Transverse colon (tissue), 4 donors: ENCODE results near the gene PFKFB2. TPM values are rescaled to one million over a fixed set of nuclear protein-coding genes. Genes with fewer than 3 reads are reported as not detected.

Experiments used
- DNase-seq: peaks from one replicate; pipeline ENCODE4 v3.0.0-alpha.2; 2019
- H3K27ac ChIP-seq, 4 donors: fragments of 200-600 bp; sonication (generic); 2 replicates each; pipeline ENCODE4 v1.5.1; 2016 to 2018; ENCODE audit warnings: inconsistent platforms in 4 of 4
- H3K27me3 ChIP-seq: fragments of 200-600 bp; sonication (generic); 2 replicates; pipeline ENCODE4 v1.5.1; 2017; ENCODE audit warnings: inconsistent platforms
- H3K36me3 ChIP-seq, 4 donors: fragments of 200-600 bp; sonication (generic); 2 replicates each; pipeline ENCODE4 v1.5.1; 2017 to 2019; ENCODE audit warnings: inconsistent platforms in 4 of 4
- H3K4me1 ChIP-seq, 4 donors: fragments of 200-600 bp; sonication (generic); 2 replicates each; pipeline ENCODE4 v1.5.1; 2017 to 2020; ENCODE audit warnings: inconsistent platforms in 4 of 4
- H3K4me3 ChIP-seq, 4 donors: fragments of 200-600 bp; sonication (generic); 1 replicate in 1 of 4; 2 replicates in 3 of 4; pipeline versions ENCODE4 v1.5.1 to v1.6.1; 2017 to 2019; ENCODE audit warnings: inconsistent platforms in 4 of 4
- H3K9me3 ChIP-seq, 2 donors: fragments of 200-600 bp; sonication (generic); 2 replicates each; pipeline ENCODE4 v1.5.1; 2017 to 2019; ENCODE audit warnings: inconsistent platforms in 2 of 2
- EP300 ChIP-seq: sonication (generic); formaldehyde crosslinking; IDR thresholded peaks from one replicate; pipeline ENCODE4 v1.6.1; 2017; ENCODE audit warnings: antibody characterized with exemption, low read depth
- POLR2A ChIP-seq: fragments of 450-650 bp; IDR thresholded peaks from one replicate; pipeline ENCODE4 v1.6.1; 2016; ENCODE audit warnings: antibody characterized with exemption, mild to moderate bottlenecking, moderate library complexity
- POLR2AphosphoS5 ChIP-seq, 3 donors: sonication (generic); formaldehyde crosslinking; IDR thresholded peaks; one replicate each; pipeline ENCODE4 v1.6.1; 2016; ENCODE audit warnings: antibody characterized with exemption in 3 of 3
- WGBS, 2 donors: methylation state at CpG; one replicate each; pipeline ENCODE4 v1.1.5; 2018; ENCODE audit warnings: low coverage in 1 of 2; 5-methylcytosine and 5-hydroxymethylcytosine counted together
- in situ Hi-C, 4 donors: fragments of 200-750 bp; cut with MboI; loops; one replicate each; pipeline versions ENCODE4 v1.15.0 to v1.15.1; 2017; ENCODE audit warnings: low sequenced_read_pairs in 3 of 4, low pct_ligation_motif_present in 1 of 4, low pct_unique_long_range_greater_than_20kb in 1 of 4
- intact Hi-C: fragments of 100-400 bp; cut with DNase I; formaldehyde crosslinking; loops from one replicate; pipeline ENCODE4 v1.15.1; 2023; ENCODE audit warnings: low total_unique reads
- total RNA-seq, 4 donors: library from RNA; depleted of rRNA; stranded (reverse); fragments of >200 nt; gene quantifications; one replicate each; pipeline ENCODE4 v1.1.0, GENCODE V29; 2016
- TF ChIP-seq, protein P1 (sequence below), 5 experiments: fragments of 200-600 bp in 3 of 5; fragments of 450-650 bp in 2 of 5; sonication (generic) in 3 of 5; IDR thresholded peaks; 1 replicate in 2 of 5; 2 replicates in 3 of 5; pipeline ENCODE4 v1.5.1; 2016 to 2017; ENCODE audit warnings: antibody characterized with exemption in 5 of 5, inconsistent platforms in 3 of 5, mild to moderate bottlenecking in 2 of 5, moderate library complexity in 1 of 5

The PFKFB2 gene
- total RNA-seq, 4 donors from 2014 or later = 84.2 to 155 (median 91.1) TPM

DNA sequence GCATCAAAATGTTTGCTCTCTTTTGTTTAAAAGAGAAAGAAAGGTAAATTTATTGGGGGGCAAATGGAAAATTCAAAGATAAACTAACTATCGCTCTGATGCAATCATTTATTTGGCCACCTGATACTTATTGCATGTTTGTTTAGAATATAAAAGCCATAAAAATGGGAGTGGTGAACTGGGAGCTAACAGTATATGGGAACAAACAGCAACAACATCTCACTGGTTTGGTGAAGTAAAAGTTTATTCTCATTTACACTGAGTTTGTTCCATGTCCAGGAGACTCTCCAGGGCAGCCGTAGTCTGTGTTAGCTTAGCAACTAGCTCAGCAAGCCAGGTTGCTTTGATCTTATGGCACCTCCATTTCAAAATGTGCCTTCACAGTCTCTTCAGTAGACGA, 71.3 kb downstream of the PFKFB2 start:
- intact Hi-C loops (no loop called here), in situ Hi-C loops (no loop called here)
- no peaks in the 10 kb centered on the region for H3K27me3 ChIP-seq
- WGBS, 2 donors = 17 to 53% methylated on average over 1 to 3 of the region's 3 CpGs
- H3K4me3 ChIP-seq = no peak overlapping the region
- H3K4me1 ChIP-seq = no peaks in the 10 kb centered on the region
- H3K36me3 ChIP-seq = no peaks in the 10 kb centered on the region
- peaks cover 7 to 12% of the 10 kb centered on the region in 2 donors for H3K9me3 ChIP-seq
- TF ChIP-seq POLR2AphosphoS5 (IDR thresholded peaks at IDR 0.05) (no peak), EP300 (no peak), POLR2A (no peak)
- TF ChIP-seq, protein P1, sequence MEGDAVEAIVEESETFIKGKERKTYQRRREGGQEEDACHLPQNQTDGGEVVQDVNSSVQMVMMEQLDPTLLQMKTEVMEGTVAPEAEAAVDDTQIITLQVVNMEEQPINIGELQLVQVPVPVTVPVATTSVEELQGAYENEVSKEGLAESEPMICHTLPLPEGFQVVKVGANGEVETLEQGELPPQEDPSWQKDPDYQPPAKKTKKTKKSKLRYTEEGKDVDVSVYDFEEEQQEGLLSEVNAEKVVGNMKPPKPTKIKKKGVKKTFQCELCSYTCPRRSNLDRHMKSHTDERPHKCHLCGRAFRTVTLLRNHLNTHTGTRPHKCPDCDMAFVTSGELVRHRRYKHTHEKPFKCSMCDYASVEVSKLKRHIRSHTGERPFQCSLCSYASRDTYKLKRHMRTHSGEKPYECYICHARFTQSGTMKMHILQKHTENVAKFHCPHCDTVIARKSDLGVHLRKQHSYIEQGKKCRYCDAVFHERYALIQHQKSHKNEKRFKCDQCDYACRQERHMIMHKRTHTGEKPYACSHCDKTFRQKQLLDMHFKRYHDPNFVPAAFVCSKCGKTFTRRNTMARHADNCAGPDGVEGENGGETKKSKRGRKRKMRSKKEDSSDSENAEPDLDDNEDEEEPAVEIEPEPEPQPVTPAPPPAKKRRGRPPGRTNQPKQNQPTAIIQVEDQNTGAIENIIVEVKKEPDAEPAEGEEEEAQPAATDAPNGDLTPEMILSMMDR (IDR thresholded peaks at IDR 0.05) = no peak
- no peak for DNase-seq
- H3K27ac ChIP-seq = no peak overlapping the region

DNA sequence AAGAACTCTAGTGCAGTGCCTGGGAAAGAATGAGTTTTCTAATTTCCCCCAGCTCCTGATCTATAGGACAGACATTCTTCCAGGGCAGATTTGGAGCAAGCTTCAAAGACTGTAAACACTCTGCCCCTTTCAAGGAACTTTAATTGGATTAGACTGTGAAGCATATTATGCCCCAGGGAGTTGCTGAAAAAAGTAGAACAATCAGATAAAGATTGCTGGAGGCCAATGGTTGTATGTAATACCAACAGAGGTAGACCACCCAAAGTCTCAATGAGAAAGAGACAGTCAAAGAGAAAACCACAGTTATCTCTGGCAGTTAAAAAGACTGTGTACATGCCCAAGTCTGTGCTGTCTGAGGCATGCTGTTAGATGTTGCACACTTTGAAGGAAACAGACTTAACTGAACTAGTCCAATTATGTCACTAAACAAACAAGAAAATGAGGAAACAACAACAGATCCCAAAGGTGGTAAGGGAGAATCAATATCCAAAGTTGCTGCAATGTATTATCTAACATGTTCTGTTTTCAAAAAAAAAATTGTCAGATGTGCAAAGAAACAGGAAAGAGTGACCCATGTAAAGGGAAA, 75.4 kb downstream of the PFKFB2 start:
- H3K4me1 ChIP-seq = no peaks in the 10 kb centered on the region
- no peak overlapping the region for H3K27ac ChIP-seq
- H3K9me3 ChIP-seq = peaks cover 7 to 12% of the 10 kb centered on the region in 2 donors
- no peak overlapping the region for H3K4me3 ChIP-seq
- DNase-seq = no peak
- H3K27me3 ChIP-seq = no peaks in the 10 kb centered on the region
- no peak for TF ChIP-seq EP300
- TF ChIP-seq, protein P1 (IDR thresholded peaks at IDR 0.05) = no peak
- TF ChIP-seq POLR2AphosphoS5 (IDR thresholded peaks at IDR 0.05) = no peak
- no peak for TF ChIP-seq POLR2A
- in situ Hi-C loops = no loop called here
- intact Hi-C loops = no loop called here
- H3K36me3 ChIP-seq = no peaks in the 10 kb centered on the region

DNA sequence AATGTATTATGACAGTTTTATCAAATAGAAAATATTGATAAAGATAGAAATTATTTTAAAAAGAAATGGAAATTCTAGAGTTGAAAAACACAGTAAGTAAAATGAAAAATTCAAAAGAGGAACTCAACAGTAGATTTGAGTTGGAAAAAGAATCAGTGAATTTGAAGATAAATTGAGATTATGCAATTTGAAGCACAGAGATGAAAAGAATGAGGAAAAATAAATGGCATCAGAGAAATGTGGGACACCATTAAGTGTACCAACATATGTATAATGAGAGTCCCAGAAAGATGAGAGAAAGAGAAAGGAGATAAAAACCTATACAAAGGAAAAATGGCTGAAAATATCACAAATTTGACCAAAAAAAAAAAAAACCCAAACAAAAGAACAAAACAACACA, 76.0 kb downstream of the PFKFB2 start:
- in situ Hi-C loops = no loop called here
- intact Hi-C loops = no loop called here
- H3K27ac ChIP-seq = no peak overlapping the region
- H3K9me3 ChIP-seq = peaks cover 7 to 12% of the 10 kb centered on the region in 2 donors
- no peaks in the 10 kb centered on the region for H3K27me3 ChIP-seq
- TF ChIP-seq EP300 = no peak
- TF ChIP-seq, protein P1 (IDR thresholded peaks at IDR 0.05) = no peak
- no peak for TF ChIP-seq POLR2AphosphoS5 (IDR thresholded peaks at IDR 0.05)
- TF ChIP-seq POLR2A = no peak
- DNase-seq = no peak
- no peak overlapping the region for H3K4me3 ChIP-seq
- H3K4me1 ChIP-seq = no peaks in the 10 kb centered on the region
- no peaks in the 10 kb centered on the region for H3K36me3 ChIP-seq

Other genes with a start within 250 kb of the PFKFB2 start
- not detected for gene IL20, start 187.7 kb upstream of the PFKFB2 start, total RNA-seq
- gene IL24, start 155.8 kb upstream of the PFKFB2 start, total RNA-seq = not detected
- gene FCMR, start 131.3 kb upstream of the PFKFB2 start, total RNA-seq = 10 to 100 TPM in 2 of 4 donors, 1 to 10 TPM in 1, under 1 TPM in 1; 1.00 to 51.6 (median 15.9) TPM
- over 10,000 TPM in 1 of 4 donors, 1,000 to 10,000 TPM in 3; 3,370 to 10,796 (median 6,659) TPM for gene PIGR, start 106.8 kb upstream of the PFKFB2 start, total RNA-seq
- 1 to 10 TPM in 1 of 4 donors, under 1 TPM in 2, not detected in 1; 0.37 to 2.4 (median 0.64) TPM for gene FCAMR, start 82.8 kb upstream of the PFKFB2 start, total RNA-seq
- gene C1orf116, start 20.5 kb upstream of the PFKFB2 start, total RNA-seq = 10 to 100 TPM; 25.7 to 41.2 (median 29.2) TPM
- 10 to 100 TPM in 2 of 4 donors, 1 to 10 TPM in 2; 9.0 to 17.5 (median 12.0) TPM for gene YOD1, start 2.1 kb upstream of the PFKFB2 start, total RNA-seq
- gene C4BPB, start 35.6 kb downstream of the PFKFB2 start, total RNA-seq = 10 to 100 TPM in 1 of 4 donors, 1 to 10 TPM in 2, not detected in 1; 3.7 to 16.8 (median 9.8) TPM
- gene C4BPA, start 51.0 kb downstream of the PFKFB2 start, total RNA-seq = 1 to 10 TPM in 3 of 4 donors, not detected in 1; 2.2 to 4.4 (median 2.5) TPM